ENCODE data around the gene C17orf67.
"Not testable (repeated sequence)": the region's sequence is repeated elsewhere in the genome, so short reads cannot be mapped to it uniquely, and the experiment has no call there.

The C17orf67 gene

GRCh38 chr17:56774650-56775049 is 59.1 kb downstream of the C17orf67 start:
- in situ Hi-C loops (cut with HindIII; ENCODE audit: low pct_unique_long_range_greater_than_20kb, low sequenced_read_pairs): no loop called here
- no peak for TF ChIP-seq JUND (IDR thresholded peaks at IDR 0.05; ENCODE audit: low read depth)

GRCh38 chr17:56773124-56773523 is 60.6 kb downstream of the C17orf67 start:
- in situ Hi-C loops (cut with HindIII; ENCODE audit: low pct_unique_long_range_greater_than_20kb, low sequenced_read_pairs): no loop called here
- DNase-seq (ENCODE audit: low read depth in 1 of 2, low spot score in 1 of 2): no peak
- TF ChIP-seq JUND (IDR thresholded peaks at IDR 0.05; ENCODE audit: low read depth): no peak

More at GRCh38 chr17:56774650-56775049, 59.1 kb downstream of the C17orf67 start:
- DNase-seq (ENCODE audit: low read depth in 1 of 2, low spot score in 1 of 2): no peak

DNA sequence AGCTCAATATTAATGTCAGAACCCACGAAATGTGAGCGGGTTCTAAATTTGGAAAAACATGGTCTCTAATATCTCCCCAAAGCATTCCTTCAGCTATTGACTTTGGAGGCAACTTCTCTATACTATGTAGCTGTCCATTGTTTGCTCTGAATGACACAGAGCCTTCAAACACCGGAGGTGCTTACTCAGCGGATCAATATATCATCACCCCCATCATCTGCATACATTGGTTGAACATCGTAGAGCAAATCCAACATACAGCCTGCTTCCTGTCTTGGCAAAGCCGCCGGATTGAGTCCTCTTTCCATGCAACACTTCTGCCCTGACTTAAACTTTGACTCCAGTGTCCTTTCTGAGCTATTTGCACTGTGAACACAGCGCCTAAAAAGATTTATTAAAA is 61.3 kb downstream of the C17orf67 start:
- DNase-seq (ENCODE audit: low read depth in 1 of 2, low spot score in 1 of 2): peak in 1 of 2 experiments; percentile 53
- in situ Hi-C loops (cut with HindIII; ENCODE audit: low pct_unique_long_range_greater_than_20kb, low sequenced_read_pairs): no loop called here
- TF ChIP-seq JUND (IDR thresholded peaks at IDR 0.05; ENCODE audit: low read depth): no peak

GRCh38 chr17:56771975-56772374 is 61.7 kb downstream of the C17orf67 start:
- TF ChIP-seq JUND (IDR thresholded peaks at IDR 0.05; ENCODE audit: low read depth): no peak
- DNase-seq (ENCODE audit: low read depth in 1 of 2, low spot score in 1 of 2): no peak
- in situ Hi-C loops (cut with HindIII; ENCODE audit: low pct_unique_long_range_greater_than_20kb, low sequenced_read_pairs): no loop called here

GRCh38 chr17:56771563-56771962 is 62.2 kb downstream of the C17orf67 start:
- in situ Hi-C loops (cut with HindIII; ENCODE audit: low pct_unique_long_range_greater_than_20kb, low sequenced_read_pairs): no loop called here
- TF ChIP-seq JUND (IDR thresholded peaks at IDR 0.05; ENCODE audit: low read depth): no peak

DNA sequence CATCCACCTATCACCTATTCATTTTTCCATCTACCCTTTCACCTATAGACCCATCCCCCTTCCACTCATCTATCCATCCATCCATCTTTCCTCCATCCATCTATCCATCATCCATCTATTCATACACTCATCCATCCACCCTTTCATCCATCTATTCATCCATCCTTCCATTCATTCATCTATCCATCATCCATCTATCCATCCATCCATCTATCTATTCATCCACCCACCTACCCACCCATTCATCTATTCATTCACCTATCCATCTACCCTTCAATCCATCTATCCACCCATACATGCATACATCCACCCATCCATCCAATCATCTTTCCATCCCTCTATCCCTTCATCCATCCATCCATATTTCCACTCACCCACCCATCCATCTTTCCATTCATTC is 63.3 kb downstream of the C17orf67 start:
- in situ Hi-C loops (cut with HindIII; ENCODE audit: low pct_unique_long_range_greater_than_20kb, low sequenced_read_pairs): no loop called here
- DNase-seq (ENCODE audit: low read depth in 1 of 2, low spot score in 1 of 2): no peak
- TF ChIP-seq JUND (IDR thresholded peaks at IDR 0.05; ENCODE audit: low read depth): no peak

More at GRCh38 chr17:56771563-56771962, 62.2 kb downstream of the C17orf67 start:
- DNase-seq (ENCODE audit: low read depth in 1 of 2, low spot score in 1 of 2): no peak

DNA sequence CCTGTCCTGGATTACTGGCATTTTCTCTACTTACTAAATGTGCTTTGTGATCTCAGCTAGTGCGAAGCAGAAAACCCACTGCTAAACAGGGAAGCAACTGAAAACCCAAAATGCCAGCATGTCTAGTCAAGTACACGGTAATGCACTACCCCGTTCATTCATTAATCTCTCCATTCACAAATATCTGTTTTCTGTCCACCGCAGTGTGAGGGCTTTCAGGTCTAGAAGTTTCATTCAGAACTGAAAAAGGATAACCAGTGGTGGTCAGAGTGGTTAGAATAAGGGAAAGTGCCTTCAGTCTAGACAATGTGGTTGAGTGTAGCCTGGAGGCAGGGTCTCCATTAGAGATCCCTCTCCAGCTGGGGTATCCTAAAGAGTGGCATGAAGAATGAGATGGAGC is 68.3 kb downstream of the C17orf67 start:
- no peak for DNase-seq (ENCODE audit: low read depth in 1 of 2, low spot score in 1 of 2)
- TF ChIP-seq JUND (IDR thresholded peaks at IDR 0.05; ENCODE audit: low read depth): no peak
- in situ Hi-C loops (cut with HindIII; ENCODE audit: low pct_unique_long_range_greater_than_20kb, low sequenced_read_pairs): no loop called here

DNA sequence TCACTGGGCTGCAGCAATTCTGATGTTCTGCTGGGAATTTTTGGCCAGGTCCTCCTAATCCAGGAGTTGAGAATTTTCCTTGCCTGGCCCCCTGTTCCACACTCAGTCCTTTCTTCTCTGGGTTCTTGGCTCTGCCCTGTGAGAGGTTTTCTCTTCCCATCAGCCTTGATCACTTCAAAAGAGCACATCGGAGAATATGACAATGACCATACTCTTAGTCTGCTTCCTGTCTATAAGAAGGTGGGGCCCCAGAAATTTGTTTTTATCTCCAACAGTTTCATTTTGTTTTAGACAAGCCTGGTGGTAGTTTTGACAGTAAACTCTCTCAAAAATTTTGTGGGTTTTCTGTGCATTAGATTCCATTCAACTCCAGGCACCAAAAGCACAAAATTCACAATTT is 70.7 kb downstream of the C17orf67 start:
- DNase-seq (ENCODE audit: low read depth in 1 of 2, low spot score in 1 of 2): no peak
- in situ Hi-C loops (cut with HindIII; ENCODE audit: low pct_unique_long_range_greater_than_20kb, low sequenced_read_pairs): no loop called here
- TF ChIP-seq JUND (IDR thresholded peaks at IDR 0.05; ENCODE audit: low read depth): no peak

DNA sequence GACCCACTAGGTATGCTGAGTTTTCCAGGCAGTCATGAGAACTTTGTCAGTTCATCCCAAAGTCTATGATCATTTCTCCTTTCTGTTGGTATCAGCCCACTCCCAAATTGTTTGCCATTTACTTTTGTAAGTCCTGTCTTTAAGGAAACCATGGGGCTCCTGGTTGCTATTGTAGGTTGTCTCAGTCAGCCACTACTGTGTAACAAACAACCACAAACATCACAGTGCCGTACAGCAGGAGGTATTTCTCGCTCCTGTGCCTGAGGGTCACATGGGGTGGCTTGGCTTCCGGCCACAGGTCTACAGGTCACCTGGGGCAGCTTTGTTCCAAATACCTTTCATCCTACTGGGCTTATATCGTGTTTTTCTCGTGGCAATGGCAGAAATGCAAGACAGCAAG is 71.6 kb downstream of the C17orf67 start:
- TF ChIP-seq JUND (IDR thresholded peaks at IDR 0.05; ENCODE audit: low read depth): no peak
- in situ Hi-C loops (cut with HindIII; ENCODE audit: low pct_unique_long_range_greater_than_20kb, low sequenced_read_pairs): no loop called here
- DNase-seq (ENCODE audit: low read depth in 1 of 2, low spot score in 1 of 2): no peak

- TF ChIP-seq JUND (IDR thresholded peaks at IDR 0.05; ENCODE audit: low read depth): no peak
- in situ Hi-C loops (cut with HindIII; ENCODE audit: low pct_unique_long_range_greater_than_20kb, low sequenced_read_pairs): no loop called here
These were observed 72.3 kb downstream of the C17orf67 start for GRCh38 chr17:56761387-56761786.

DNA sequence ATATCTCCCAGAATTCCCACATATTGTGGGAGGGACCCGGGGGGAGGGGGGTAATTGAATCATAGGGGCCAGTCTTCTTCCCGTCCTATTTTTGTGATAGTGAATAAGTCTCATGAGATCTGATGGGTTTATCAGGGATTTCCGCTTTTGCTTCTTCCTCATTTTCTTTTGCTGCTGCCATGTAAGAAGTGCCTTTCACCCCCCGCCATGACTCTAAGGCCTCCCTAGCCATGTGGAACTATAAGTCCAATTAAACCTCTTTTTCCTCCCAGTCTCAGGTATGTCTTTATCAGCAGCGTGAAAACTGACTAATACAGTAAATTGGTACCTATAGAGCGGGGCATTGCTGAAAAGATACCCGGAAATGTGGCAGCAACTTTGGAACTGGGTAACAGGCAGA is 76.1 kb downstream of the C17orf67 start:
- DNase-seq (ENCODE audit: low read depth in 1 of 2, low spot score in 1 of 2); in situ Hi-C loops (cut with HindIII; ENCODE audit: low pct_unique_long_range_greater_than_20kb, low sequenced_read_pairs): not testable (repeated sequence)

More at GRCh38 chr17:56761387-56761786, 72.3 kb downstream of the C17orf67 start:
- peak in 1 of 2 experiments; percentile 60 for DNase-seq (ENCODE audit: low read depth in 1 of 2, low spot score in 1 of 2)

DNA sequence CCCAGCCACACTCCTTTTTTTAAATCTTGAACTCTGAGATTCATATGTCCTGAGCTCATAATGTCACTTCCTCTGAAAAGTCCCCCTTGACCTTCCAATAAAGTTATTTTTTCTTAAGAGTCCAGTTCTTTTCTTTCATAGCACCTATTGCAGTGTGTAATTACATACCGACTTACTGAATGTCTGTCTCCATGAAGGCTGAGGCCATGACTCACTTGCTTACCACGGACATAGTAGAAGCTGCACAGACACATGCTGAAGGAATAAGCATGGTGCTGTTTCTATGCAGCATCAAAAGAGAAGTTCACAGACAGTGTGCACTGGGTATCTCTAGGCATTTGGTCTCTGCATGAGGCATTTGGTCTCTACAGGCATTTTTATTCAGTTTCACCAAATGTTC is 77.2 kb downstream of the C17orf67 start:
- in situ Hi-C loops (cut with HindIII; ENCODE audit: low pct_unique_long_range_greater_than_20kb, low sequenced_read_pairs): no loop called here
- no peak for TF ChIP-seq JUND (IDR thresholded peaks at IDR 0.05; ENCODE audit: low read depth)
- DNase-seq (ENCODE audit: low read depth in 1 of 2, low spot score in 1 of 2): no peak

GRCh38 chr17:56755310-56755709 is 78.4 kb downstream of the C17orf67 start:
- TF ChIP-seq JUND (IDR thresholded peaks at IDR 0.05; ENCODE audit: low read depth): no peak
- no peak for DNase-seq (ENCODE audit: low read depth in 1 of 2, low spot score in 1 of 2)
- in situ Hi-C loops (cut with HindIII; ENCODE audit: low pct_unique_long_range_greater_than_20kb, low sequenced_read_pairs): no loop called here

DNA sequence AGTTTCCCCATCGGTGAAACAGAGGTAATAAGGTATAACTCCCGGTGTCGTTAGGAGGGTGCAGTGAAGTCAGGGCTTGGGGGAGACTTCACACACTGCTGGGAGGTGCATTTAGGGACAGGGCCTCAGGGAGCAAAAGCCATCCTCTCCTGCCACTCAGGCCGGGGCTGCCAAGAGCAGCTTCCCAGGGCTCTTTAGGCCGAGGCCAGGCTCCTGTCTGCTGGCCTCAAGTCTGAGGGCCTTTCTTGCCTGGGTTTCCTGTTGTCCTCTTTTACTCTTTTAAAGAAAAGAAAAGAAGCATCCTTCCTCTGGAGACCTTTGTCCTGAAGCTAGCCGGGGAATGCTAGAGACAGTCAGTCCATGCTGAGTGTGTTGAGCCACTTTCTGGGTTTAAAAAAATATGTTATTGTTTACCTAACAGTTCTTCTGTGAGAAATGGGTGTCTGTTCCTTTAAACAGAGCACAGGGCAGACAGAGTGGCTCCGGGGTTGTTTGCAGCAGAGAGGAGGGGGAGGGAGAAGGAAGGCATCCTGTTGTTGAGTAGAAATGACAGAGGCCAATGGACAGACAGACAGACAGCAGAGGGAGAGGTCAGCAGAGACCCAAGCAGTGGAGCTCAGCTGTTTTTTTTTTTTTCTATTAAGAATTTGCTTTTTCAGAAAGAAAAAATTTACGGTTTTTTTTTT is 79.1 kb downstream of the C17orf67 start:
- DNase-seq (ENCODE audit: low read depth in 1 of 2, low spot score in 1 of 2): peak; percentile 52 to 64
- in situ Hi-C loops (cut with HindIII; ENCODE audit: low pct_unique_long_range_greater_than_20kb, low sequenced_read_pairs): no loop called here
- no peak for TF ChIP-seq JUND (IDR thresholded peaks at IDR 0.05; ENCODE audit: low read depth)
